HuH-7 (cell line): ENCODE results near the gene PTER.

ENCODE experiments used
- DNase-seq: peaks from one replicate; pipeline ENCODE4 v3.0.0; 2011; ENCODE audit warnings: low spot score

The PTER gene

GRCh38 chr10:16544099-16544498, 107.3 kb downstream of the PTER start:
- no peak for DNase-seq

DNA sequence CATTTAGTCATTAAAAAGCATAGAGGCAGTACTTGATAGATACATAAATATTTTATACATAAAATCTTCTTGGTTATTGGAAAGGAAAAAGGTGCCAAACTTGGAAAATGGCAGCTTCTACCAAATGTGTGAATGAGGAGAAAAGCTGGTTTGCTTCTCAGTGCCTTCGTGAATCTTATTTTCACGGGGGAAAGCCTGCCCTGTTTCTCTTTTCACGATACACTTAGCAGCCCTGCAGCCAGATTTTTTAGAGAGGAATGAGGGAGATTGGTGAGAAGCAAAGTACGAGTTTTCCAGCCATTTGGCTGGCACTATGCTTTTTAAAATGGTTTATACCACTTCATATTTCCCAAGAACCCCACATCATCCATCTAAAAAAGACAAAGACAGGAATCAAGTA, 107.8 kb downstream of the PTER start:
- no peak for DNase-seq

DNA sequence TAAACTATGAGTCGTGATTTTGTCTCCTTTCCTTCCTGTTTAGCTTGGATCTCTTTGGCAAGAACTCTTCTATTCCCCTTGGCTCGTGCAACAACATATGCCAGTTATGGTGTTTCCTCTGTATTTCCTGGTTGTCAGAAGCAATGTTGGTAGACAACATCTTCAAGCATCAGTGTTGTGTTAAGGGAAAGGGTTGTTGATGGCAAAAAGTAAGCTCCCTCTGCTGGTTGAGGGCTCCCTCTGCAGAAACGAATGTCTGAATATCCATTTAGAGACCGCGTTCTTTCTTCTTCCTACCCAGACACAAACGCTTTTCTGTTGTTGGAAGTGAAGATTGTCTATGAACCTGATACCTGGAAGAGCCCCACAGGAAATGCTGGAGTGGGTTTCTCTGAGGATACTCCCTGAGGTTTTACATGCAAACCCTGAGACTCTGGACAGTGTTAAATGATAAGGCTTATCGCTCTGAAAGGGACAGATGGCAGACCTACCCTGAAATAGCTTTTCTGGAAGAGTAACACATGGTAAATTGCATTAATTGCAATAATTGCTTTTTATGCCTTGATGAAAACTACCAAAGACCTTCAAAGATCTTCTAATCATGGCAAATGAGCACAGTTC, 108.4 kb downstream of the PTER start:
- DNase-seq, result peak; percentile 49

DNA sequence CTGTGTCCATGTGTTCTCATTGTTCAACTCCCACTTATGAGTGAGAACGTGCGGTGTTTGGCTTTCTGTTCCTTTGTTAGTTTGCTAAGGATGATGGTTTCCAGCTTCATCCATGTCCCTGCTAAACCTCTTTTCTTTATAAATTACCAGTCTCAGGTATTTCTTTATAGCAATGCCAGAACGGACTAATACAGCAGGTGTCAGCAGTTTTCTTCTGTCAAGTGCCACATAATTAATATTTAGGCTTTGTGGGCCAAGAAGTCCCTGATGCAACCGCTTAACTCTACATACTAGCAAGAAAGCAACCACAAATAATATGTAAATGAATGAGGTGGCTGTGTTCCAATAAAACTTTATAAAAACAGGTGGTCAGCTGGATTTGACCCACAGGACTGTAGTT, 111.2 kb downstream of the PTER start:
- no peak for DNase-seq

DNA sequence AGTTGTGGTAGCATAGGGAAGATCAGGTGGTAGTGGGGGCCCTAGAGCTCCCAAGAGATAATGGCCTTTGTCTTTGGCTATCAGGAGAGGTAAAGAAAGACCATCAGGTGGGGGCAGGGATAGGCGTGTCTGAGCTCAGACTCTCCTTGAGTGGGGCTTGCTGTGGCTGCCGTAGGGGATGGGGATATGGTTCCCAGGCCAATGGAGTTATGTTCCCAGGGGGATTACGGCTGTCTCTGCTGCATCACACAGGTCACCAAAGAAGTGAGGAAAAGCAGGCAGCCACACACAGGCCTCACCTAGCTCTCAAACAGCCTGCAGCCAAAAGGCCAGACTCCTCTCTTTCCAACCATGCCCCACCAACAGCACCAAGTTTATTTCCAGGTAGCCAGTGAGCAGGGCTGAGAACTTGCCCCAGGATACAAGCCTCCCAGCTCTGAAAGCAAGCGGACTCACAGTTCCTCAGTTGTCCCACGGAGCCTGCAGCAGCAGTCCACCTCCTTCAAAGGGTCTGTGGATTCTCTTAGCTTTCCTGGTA, 122.5 kb downstream of the PTER start:
- no peak for DNase-seq

DNA sequence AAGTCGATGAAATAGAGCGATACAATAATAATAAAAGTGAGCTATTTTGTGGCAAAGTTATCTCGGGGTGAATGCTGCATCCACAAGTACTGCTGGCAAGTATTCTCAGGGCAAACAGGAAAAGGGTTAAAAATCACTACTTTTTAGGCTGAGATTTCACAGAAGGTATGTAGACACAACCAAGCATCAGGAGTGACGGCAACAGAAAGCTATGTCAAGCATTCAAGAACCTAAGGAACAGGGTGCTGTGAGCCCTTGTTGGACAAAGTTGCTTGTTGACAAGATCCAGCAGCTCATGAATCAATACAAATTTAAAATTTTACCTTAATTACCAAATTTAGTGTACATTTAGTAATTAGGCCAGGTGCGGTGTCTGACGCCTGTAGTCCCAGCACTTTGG, 126.1 kb downstream of the PTER start:
- no peak for DNase-seq
